ENCODE results near the gene PTPN21.

The PTPN21 gene

GRCh38 chr14:88426271-88426670 lies 128.5 kb downstream of the PTPN21 start:
- no peak for TF ChIP-seq CTCF (IDR thresholded peaks at IDR 0.05; ENCODE audit: low read depth, low read length)
- in situ Hi-C loops (cut with HindIII; ENCODE audit: low sequenced_read_pairs), result no loop called here
- no peak overlapping the region for H3K4me3 ChIP-seq (ENCODE audit: low read depth, low read length)
- DNase-seq (ENCODE audit: low read depth, low spot score), result peak; percentile 58

GRCh38 chr14:88424573-88424972 lies 130.2 kb downstream of the PTPN21 start:
- no peak for TF ChIP-seq CTCF (IDR thresholded peaks at IDR 0.05; ENCODE audit: low read depth, low read length)
- no peak overlapping the region for H3K4me3 ChIP-seq (ENCODE audit: low read depth, low read length)
- in situ Hi-C loops (cut with HindIII; ENCODE audit: low sequenced_read_pairs), result no loop called here
- peak; percentile 16 for DNase-seq (ENCODE audit: low read depth, low spot score)

GRCh38 chr14:88422919-88423650 lies 131.7 kb downstream of the PTPN21 start:
- H3K4me3 ChIP-seq (ENCODE audit: low read depth, low read length), result no peak overlapping the region
- peak; percentile 46 for DNase-seq (ENCODE audit: low read depth, low spot score)
- in situ Hi-C loops (cut with HindIII; ENCODE audit: low sequenced_read_pairs), result no loop called here
- TF ChIP-seq CTCF (IDR thresholded peaks at IDR 0.05; ENCODE audit: low read depth, low read length), result no peak

- in situ Hi-C loops (cut with HindIII; ENCODE audit: low sequenced_read_pairs), result no loop called here
- DNase-seq (ENCODE audit: low read depth, low spot score), result no peak
- TF ChIP-seq CTCF (IDR thresholded peaks at IDR 0.05; ENCODE audit: low read depth, low read length), result no peak
- H3K4me3 ChIP-seq (ENCODE audit: low read depth, low read length), result no peak overlapping the region
These were observed 132.8 kb downstream of the PTPN21 start for GRCh38 chr14:88422047-88422446.

- in situ Hi-C loops (cut with HindIII; ENCODE audit: low sequenced_read_pairs), result no loop called here
- DNase-seq (ENCODE audit: low read depth, low spot score), result peak; percentile 31
- no peak overlapping the region for H3K4me3 ChIP-seq (ENCODE audit: low read depth, low read length)
- no peak for TF ChIP-seq CTCF (IDR thresholded peaks at IDR 0.05; ENCODE audit: low read depth, low read length)
These were observed 133.5 kb downstream of the PTPN21 start for GRCh38 chr14:88421286-88421685.

- DNase-seq (ENCODE audit: low read depth, low spot score), result no peak
- no peak overlapping the region for H3K4me3 ChIP-seq (ENCODE audit: low read depth, low read length)
- in situ Hi-C loops (cut with HindIII; ENCODE audit: low sequenced_read_pairs), result no loop called here
- TF ChIP-seq CTCF (IDR thresholded peaks at IDR 0.05; ENCODE audit: low read depth, low read length), result no peak
These were observed 134.6 kb downstream of the PTPN21 start for GRCh38 chr14:88420187-88420586.

Measured in astrocyte of the spinal cord (primary cell).